ENCODE measurements around the gene IPO8. TPM values are rescaled to one million over a fixed set of nuclear protein-coding genes. Genes with fewer than 3 reads are reported as not detected.

The IPO8 gene
- total RNA-seq, 1 donor from 2014 or later, result 41.8 TPM

DNA sequence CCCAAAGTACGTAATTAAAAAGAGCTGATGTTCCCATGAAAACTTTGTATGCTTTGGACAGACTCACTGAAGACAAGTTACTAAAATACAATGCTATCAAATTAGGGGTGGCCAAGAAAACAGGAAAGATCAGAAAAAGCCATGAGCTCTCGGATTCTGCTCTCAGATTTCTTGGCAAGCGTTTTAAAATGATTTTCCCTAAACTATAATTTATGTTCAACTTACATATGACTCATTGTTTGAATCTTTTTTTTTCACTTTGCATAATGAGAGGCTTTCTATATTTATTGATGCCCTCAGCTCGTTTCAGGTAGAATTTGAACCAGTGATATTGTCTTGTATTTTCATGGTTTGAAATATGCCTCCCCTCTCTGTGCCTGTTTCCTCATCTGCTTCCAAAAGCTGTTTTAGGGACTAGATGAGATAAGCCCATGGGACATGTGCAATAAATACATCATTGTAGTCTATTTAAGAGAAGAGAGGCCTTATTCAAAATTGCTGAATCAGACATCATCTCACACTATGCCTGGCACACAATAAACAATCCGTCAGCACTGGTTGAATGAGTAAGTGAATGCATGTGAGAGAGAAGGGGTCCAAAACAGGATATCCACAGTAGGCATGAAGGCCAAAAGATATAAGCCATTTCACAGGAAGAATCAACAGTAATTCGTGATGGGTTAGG is 4.7 kb upstream of the IPO8 start:
- H3K36me3 Mint-ChIP-seq (ENCODE audit: low read depth), result no peaks in the 10 kb centered on the region
- no peak overlapping the region for H3K4me3 Mint-ChIP-seq
- H3K9me3 Mint-ChIP-seq, result no peaks in the 10 kb centered on the region
- intact Hi-C loops (cut with micrococcal nuclease), result no loop called here
- peaks cover 9% of the 10 kb centered on the region for H3K27me3 Mint-ChIP-seq (ENCODE audit: insufficient read depth)
- no peak for DNase-seq (ENCODE audit: low spot score)
- H3K27ac Mint-ChIP-seq, result no peak overlapping the region
- peaks cover 9% of the 10 kb centered on the region for H3K4me1 Mint-ChIP-seq (ENCODE audit: low read depth)

DNA sequence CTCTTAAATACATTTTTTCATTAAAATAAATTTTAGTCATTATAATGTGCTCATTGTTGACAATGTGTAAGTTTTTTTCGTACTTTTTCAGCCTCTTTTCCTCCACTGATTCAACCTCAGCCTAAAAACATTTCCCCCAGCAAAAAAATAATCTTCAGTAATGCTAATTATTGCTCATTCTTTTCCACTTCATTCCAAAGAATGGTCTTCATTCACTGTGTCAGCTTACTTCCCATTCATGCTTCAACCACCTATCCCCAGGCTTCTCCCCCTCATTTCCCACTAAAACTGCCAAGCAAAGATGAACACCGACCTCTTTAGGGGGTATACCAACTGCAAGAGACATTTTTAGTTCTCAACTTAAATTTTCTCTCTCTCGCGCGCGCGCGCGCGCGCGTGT is 2.7 kb upstream of the IPO8 start:
- H3K4me3 Mint-ChIP-seq, result no peak overlapping the region
- no peak overlapping the region for H3K27ac Mint-ChIP-seq
- H3K4me1 Mint-ChIP-seq (ENCODE audit: low read depth), result peaks cover 25% of the 10 kb centered on the region
- no peaks in the 10 kb centered on the region for H3K9me3 Mint-ChIP-seq
- intact Hi-C loops (cut with micrococcal nuclease), result loop anchor here (5.0 to 10.0 kb wide), 2 partner anchors 109 to 376 kb away; partner anchors contain the start of gene DDX11
- H3K36me3 Mint-ChIP-seq (ENCODE audit: low read depth), result no peaks in the 10 kb centered on the region
- no peak for DNase-seq (ENCODE audit: low spot score)
- peaks cover 6% of the 10 kb centered on the region for H3K27me3 Mint-ChIP-seq (ENCODE audit: insufficient read depth)

DNA sequence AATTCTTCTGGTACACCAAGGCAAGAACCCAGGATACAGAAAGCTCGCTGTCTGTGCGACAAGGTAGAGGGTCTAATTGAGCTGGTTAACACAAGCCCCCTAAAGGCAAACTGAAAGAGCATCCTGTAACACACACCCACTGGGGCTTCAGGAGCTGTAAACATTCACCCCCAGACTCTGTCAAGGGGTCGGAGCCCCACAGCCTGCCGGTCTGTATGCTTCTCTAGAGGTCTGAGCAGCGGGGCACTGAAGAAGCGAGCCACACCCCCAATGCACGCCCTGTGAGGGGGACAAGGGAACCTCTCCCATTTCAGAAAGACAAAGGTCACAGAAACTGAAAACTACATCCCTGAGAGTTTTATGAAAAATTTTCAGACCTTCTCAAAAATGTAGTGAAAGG is 1.3 kb upstream of the IPO8 start:
- H3K27ac Mint-ChIP-seq, result no peak overlapping the region
- DNase-seq (ENCODE audit: low spot score), result no peak
- no peaks in the 10 kb centered on the region for H3K9me3 Mint-ChIP-seq
- intact Hi-C loops (cut with micrococcal nuclease), result loop anchor here (5.0 to 10.0 kb wide), 2 partner anchors 110 to 378 kb away; partner anchors contain the start of gene DDX11
- peaks cover 6% of the 10 kb centered on the region for H3K27me3 Mint-ChIP-seq (ENCODE audit: insufficient read depth)
- peaks cover 34% of the 10 kb centered on the region for H3K4me1 Mint-ChIP-seq (ENCODE audit: low read depth)
- peak overlapping the region; percentile 25 for H3K4me3 Mint-ChIP-seq
- no peaks in the 10 kb centered on the region for H3K36me3 Mint-ChIP-seq (ENCODE audit: low read depth)

GRCh38 chr12:30696486-30696885 is 817 bp upstream of the IPO8 start:
- H3K4me3 Mint-ChIP-seq, result peak overlapping the region; percentile 96
- intact Hi-C loops (cut with micrococcal nuclease), result loop anchor here (5.0 to 10.0 kb wide), 2 partner anchors 111 to 378 kb away; partner anchors contain the start of gene DDX11
- H3K27ac Mint-ChIP-seq, result no peak overlapping the region
- H3K4me1 Mint-ChIP-seq (ENCODE audit: low read depth), result peaks cover 34% of the 10 kb centered on the region
- DNase-seq (ENCODE audit: low spot score), result no peak
- peaks cover 6% of the 10 kb centered on the region for H3K27me3 Mint-ChIP-seq (ENCODE audit: insufficient read depth)
- no peaks in the 10 kb centered on the region for H3K9me3 Mint-ChIP-seq
- no peaks in the 10 kb centered on the region for H3K36me3 Mint-ChIP-seq (ENCODE audit: low read depth)

DNA sequence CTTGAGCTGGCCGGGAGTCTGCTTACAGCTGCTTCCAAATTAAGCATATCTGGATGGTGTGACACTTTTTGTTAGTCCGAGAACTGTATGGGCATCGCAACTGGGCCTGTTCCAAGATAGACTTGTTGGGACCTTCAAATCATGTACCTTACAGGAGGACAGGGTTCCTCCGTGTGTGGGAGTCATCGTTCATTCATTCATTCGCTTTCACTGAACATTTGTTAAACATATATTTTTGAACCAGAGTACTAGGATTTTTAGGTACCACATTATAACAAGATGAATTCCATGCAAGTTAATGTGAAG is 387 bp upstream of the IPO8 start:
- Mint-ChIP-seq H3K4me3 (peak overlapping the region; percentile 96), H3K4me1 (ENCODE audit: low read depth) (peaks cover 39% of the 10 kb centered on the region), H3K27ac (peak overlapping the region; percentile 94), H3K9me3 (no peaks in the 10 kb centered on the region), H3K27me3 (ENCODE audit: insufficient read depth) (peaks cover 6% of the 10 kb centered on the region), H3K36me3 (ENCODE audit: low read depth) (no peaks in the 10 kb centered on the region)
- intact Hi-C loops (cut with micrococcal nuclease), result loop anchor here (5.0 to 10.0 kb wide), 2 partner anchors 111 to 379 kb away; partner anchors contain the start of gene DDX11
- no peak for DNase-seq (ENCODE audit: low spot score)

DNA sequence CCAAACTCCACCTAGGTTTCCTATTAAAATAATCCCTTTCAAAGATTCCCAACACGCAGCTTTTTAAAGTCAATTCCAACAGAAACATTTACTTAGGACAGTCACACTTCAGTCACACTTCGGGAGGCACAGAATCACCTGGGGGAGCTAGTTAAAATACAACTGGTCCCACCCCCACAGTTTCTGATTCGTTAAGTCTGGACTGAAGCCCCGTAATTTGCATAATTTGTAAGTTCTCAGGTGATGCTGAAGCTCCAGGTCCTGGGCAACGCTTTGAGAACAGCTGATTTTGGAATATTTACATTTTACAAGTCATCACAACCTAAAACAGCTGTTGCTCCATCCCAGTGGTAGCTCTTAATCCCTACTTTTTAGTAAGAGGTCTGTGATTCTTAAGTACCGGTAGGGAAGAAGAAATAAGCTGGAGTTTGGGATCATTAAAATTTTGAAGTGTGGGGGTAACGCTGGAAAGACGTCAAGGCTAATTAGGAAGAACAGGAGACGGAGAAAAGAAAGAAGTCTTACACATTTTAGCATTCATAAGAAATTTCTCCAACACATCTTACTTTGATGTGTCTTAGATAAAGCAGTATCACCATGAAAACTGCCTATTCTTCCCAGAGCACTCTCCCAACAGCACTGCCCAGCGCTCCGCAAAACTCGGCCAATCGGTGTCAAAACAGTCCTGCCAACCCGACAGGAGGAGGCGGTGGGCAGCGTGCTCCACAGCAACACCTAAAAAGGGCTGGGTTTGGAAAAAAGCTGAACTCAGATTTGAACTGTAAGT is 1.1 kb downstream of the IPO8 start:
- Mint-ChIP-seq H3K4me3 (peak overlapping the region; percentile 96), H3K36me3 (ENCODE audit: low read depth) (peaks cover 3% of the 10 kb centered on the region)
- no peak for DNase-seq (ENCODE audit: low spot score)

DNA sequence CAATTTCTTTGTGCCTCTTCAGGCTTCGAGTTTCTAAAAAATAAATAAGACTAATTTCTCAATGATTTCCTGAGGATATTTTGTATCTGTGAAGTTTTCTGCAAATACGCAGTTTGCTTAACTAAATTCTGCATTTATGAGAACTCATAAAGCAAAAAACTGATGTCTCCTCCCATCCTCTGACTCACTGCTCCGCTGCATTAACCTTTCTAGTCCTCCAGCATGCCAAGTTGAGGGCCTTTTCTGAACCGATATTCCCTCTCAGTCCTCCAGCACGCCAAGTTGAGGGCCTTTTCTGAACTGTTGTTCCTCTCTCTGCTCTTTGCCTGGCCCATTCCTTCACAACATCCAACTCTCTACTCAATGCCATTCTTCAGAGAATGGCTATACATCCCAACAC is 3.2 kb downstream of the IPO8 start:
- Mint-ChIP-seq H3K4me3 (no peak overlapping the region), H3K4me1 (ENCODE audit: low read depth) (peaks cover 46% of the 10 kb centered on the region), H3K36me3 (ENCODE audit: low read depth) (peaks cover 4% of the 10 kb centered on the region), H3K9me3 (no peaks in the 10 kb centered on the region), H3K27me3 (ENCODE audit: insufficient read depth) (no peaks in the 10 kb centered on the region), H3K27ac (no peak overlapping the region)
- intact Hi-C loops (cut with micrococcal nuclease), result loop anchor here (10.0 kb wide), 1 partner anchor 382 kb away; the partner anchor contains the start of gene DDX11
- DNase-seq (ENCODE audit: low spot score), result no peak

More for the DNA sequence above, 1.1 kb downstream of the IPO8 start:
- Mint-ChIP-seq H3K9me3 (no peaks in the 10 kb centered on the region), H3K4me1 (ENCODE audit: low read depth) (peaks cover 44% of the 10 kb centered on the region), H3K27ac (peak overlapping the region; percentile 77), H3K27me3 (ENCODE audit: insufficient read depth) (peaks cover 6% of the 10 kb centered on the region)
- intact Hi-C loops (cut with micrococcal nuclease), result loop anchor here (1.0 to 10.0 kb wide), 4 partner anchors 60 to 1314 kb away; partner anchors contain the start of genes CAPRIN2 and DDX11

- Mint-ChIP-seq H3K9me3 (no peaks in the 10 kb centered on the region), H3K4me1 (ENCODE audit: low read depth) (peaks cover 47% of the 10 kb centered on the region), H3K27me3 (ENCODE audit: insufficient read depth) (no peaks in the 10 kb centered on the region), H3K27ac (no peak overlapping the region), H3K4me3 (no peak overlapping the region), H3K36me3 (ENCODE audit: low read depth) (peaks cover 6% of the 10 kb centered on the region)
- intact Hi-C loops (cut with micrococcal nuclease), result loop anchor here (10.0 kb wide), 1 partner anchor 384 kb away; the partner anchor contains the start of gene DDX11
- DNase-seq (ENCODE audit: low spot score), result no peak
Observed at GRCh38 chr12:30691122-30691879, 4.4 kb downstream of the IPO8 start.

DNA sequence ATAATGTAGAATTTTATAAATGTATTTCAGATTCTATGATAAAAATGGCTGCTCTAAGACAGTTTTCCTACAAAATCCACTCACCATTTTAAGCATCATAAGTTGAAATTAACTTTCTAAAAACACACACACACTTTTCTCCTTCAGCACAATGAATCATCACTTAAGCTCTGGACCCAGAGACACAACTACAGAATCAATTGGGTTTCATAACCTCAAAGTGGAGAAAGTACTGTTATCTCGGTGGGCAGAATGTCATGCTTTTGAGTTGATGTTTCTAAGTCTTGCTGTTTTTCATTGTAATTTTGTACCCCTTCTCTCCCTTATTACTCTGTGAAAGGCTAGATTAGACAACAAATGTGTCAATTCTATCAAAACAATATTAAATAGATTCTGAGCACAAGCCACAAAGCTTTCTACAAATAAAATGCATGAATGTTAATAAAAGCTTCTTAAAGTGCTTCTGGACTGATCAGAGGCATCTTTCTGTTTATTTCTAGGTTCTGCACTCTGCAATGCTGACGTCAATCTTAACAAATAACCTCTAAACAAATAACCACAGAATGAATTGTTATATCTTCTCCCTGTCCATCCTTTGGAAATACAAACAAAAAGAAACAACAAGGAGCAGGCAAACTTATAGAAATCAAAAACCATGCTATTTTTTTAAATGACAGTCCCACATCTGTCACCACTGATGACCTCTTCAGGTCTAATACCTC is 8.2 kb downstream of the IPO8 start:
- Mint-ChIP-seq H3K9me3 (no peaks in the 10 kb centered on the region), H3K4me1 (ENCODE audit: low read depth) (peaks cover 17% of the 10 kb centered on the region), H3K4me3 (no peak overlapping the region), H3K27me3 (ENCODE audit: insufficient read depth) (no peaks in the 10 kb centered on the region), H3K36me3 (ENCODE audit: low read depth) (peaks cover 26% of the 10 kb centered on the region), H3K27ac (no peak overlapping the region)
- no peak for DNase-seq (ENCODE audit: low spot score)
- intact Hi-C loops (cut with micrococcal nuclease), result no loop called here

GRCh38 chr12:30679241-30679640 is 16.4 kb downstream of the IPO8 start:
- H3K27ac Mint-ChIP-seq, result no peak overlapping the region
- no peaks in the 10 kb centered on the region for H3K4me1 Mint-ChIP-seq (ENCODE audit: low read depth)
- no peaks in the 10 kb centered on the region for H3K27me3 Mint-ChIP-seq (ENCODE audit: insufficient read depth)
- DNase-seq (ENCODE audit: low spot score), result no peak
- intact Hi-C loops (cut with micrococcal nuclease), result no loop called here
- no peaks in the 10 kb centered on the region for H3K9me3 Mint-ChIP-seq
- peaks cover 45% of the 10 kb centered on the region for H3K36me3 Mint-ChIP-seq (ENCODE audit: low read depth)
- H3K4me3 Mint-ChIP-seq, result no peak overlapping the region

- no peak overlapping the region for H3K4me3 Mint-ChIP-seq
- no peak for DNase-seq (ENCODE audit: low spot score)
- H3K9me3 Mint-ChIP-seq, result no peaks in the 10 kb centered on the region
- no peak overlapping the region for H3K27ac Mint-ChIP-seq
- intact Hi-C loops (cut with micrococcal nuclease), result no loop called here
- no peaks in the 10 kb centered on the region for H3K27me3 Mint-ChIP-seq (ENCODE audit: insufficient read depth)
- peaks cover 37% of the 10 kb centered on the region for H3K36me3 Mint-ChIP-seq (ENCODE audit: low read depth)
- H3K4me1 Mint-ChIP-seq (ENCODE audit: low read depth), result no peaks in the 10 kb centered on the region
Observed at GRCh38 chr12:30678221-30678620, 17.4 kb downstream of the IPO8 start.

GRCh38 chr12:30661210-30661609 is 34.5 kb downstream of the IPO8 start:
- Mint-ChIP-seq H3K4me3 (no peak overlapping the region), H3K27ac (no peak overlapping the region)
- DNase-seq (ENCODE audit: low spot score), result no peak

More at GRCh38 chr12:30661210-30661609, 34.5 kb downstream of the IPO8 start:
- no peaks in the 10 kb centered on the region for H3K4me1 Mint-ChIP-seq (ENCODE audit: low read depth)
- H3K27me3 Mint-ChIP-seq (ENCODE audit: insufficient read depth), result no peaks in the 10 kb centered on the region
- H3K9me3 Mint-ChIP-seq, result no peaks in the 10 kb centered on the region
- peaks cover 20% of the 10 kb centered on the region for H3K36me3 Mint-ChIP-seq (ENCODE audit: low read depth)
- intact Hi-C loops (cut with micrococcal nuclease), result no loop called here
